ENCODE data around the gene BRIP1.

GRCh38 chr17:61856035-61856434 lies 7.3 kb downstream of the BRIP1 start:
- TF ChIP-seq, protein P1, sequence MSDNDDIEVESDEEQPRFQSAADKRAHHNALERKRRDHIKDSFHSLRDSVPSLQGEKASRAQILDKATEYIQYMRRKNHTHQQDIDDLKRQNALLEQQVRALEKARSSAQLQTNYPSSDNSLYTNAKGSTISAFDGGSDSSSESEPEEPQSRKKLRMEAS (IDR thresholded peaks at IDR 0.05; ENCODE audit: low read depth, low read length), result no peak
- no peak for TF ChIP-seq CTCF (IDR thresholded peaks at IDR 0.05; ENCODE audit: low read depth, low read length)

Data from NB4 (cell line).